K562 (cell line): Measurements from ENCODE around the gene TOR1A.

Experiments used
- BRD4 ChIP-seq: fragments of 200-600 bp; sonication (generic); IDR thresholded peaks from 2 replicates; pipeline ENCODE4 v1.6.1; 2017; ENCODE audit warnings: inconsistent platforms
- FOXM1 ChIP-seq, 2 experiments: fragments of 450-650 bp in 1 of 2; sonication (generic) in 1 of 2; formaldehyde crosslinking in 1 of 2; IDR thresholded peaks; 2 replicates each; pipeline versions ENCODE4 v1.6.1 to v1.9.0; 2017 to 2022; ENCODE audit warnings: low read depth in 2 of 2, mild to moderate bottlenecking in 2 of 2, missing genetic modification reagents in 1 of 2, moderate library complexity in 1 of 2
- IRF2 ChIP-seq: sonication (generic); formaldehyde crosslinking; IDR thresholded peaks from 2 replicates; pipeline ENCODE4 v1.8.1; 2022; ENCODE audit warnings: mild to moderate bottlenecking, missing genetic modification reagents
- MEF2D ChIP-seq: conservative IDR thresholded peaks from 2 replicates; pipeline ENCODE4 v1.6.1; 2016; ENCODE audit warnings: low read depth, missing genetic modification characterization, missing compliant biosample characterization
- NFIC ChIP-seq: fragments of 450-650 bp; IDR thresholded peaks from 2 replicates; pipeline ENCODE4 v1.6.1; 2017; ENCODE audit warnings: mild to moderate bottlenecking, inconsistent platforms
- NR4A1 ChIP-seq, 2 experiments: fragments of 250-450 bp in 1 of 2; fragments of 450-650 bp in 1 of 2; sonication (Bioruptor Pico) in 1 of 2; IDR thresholded peaks; 2 replicates each; pipeline versions ENCODE4 v1.4.0 to v1.6.1; 2016 to 2020; ENCODE audit warnings: mild to moderate bottlenecking in 2 of 2, missing compliant biosample characterization in 1 of 2, missing genetic modification characterization in 1 of 2, moderate library complexity in 1 of 2
- OTX1 ChIP-seq: fragments of 450-650 bp; formaldehyde crosslinking; IDR thresholded peaks from 2 replicates; pipeline ENCODE4 v1.4.0; 2022; ENCODE audit warnings: mild to moderate bottlenecking
- POLR2AphosphoS2 ChIP-seq: IDR thresholded peaks from 2 replicates; pipeline ENCODE4 v1.6.1; 2012; ENCODE audit warnings: low read length, improper control_type of control experiment
- ZNF121 ChIP-seq: sonication (generic); formaldehyde crosslinking; conservative IDR thresholded peaks from 2 replicates; pipeline ENCODE4 v1.8.0; 2022; ENCODE audit warnings: missing genetic modification reagents
- ZNF274 ChIP-seq: IDR thresholded peaks from 2 replicates; pipeline ENCODE4 v1.6.1; 2011; ENCODE audit warnings: low read depth, mild to moderate bottlenecking, low read length, moderate library complexity, borderline replicate concordance
- TF ChIP-seq, protein P1 (sequence below), 3 experiments: IDR thresholded peaks in 2 of 3; conservative IDR thresholded peaks in 1 of 3; 2 replicates each; pipeline ENCODE4 v1.5.1; 2011 to 2012; ENCODE audit warnings: low read length in 3 of 3, mild to moderate bottlenecking in 3 of 3, control low read depth in 2 of 3, improper control_type of control experiment in 1 of 3, inconsistent platforms in 1 of 3, low read depth in 1 of 3, mixed read lengths in 1 of 3, moderate library complexity in 1 of 3; ENCODE audit not compliant: insufficient read depth in 2 of 3

DNA sequence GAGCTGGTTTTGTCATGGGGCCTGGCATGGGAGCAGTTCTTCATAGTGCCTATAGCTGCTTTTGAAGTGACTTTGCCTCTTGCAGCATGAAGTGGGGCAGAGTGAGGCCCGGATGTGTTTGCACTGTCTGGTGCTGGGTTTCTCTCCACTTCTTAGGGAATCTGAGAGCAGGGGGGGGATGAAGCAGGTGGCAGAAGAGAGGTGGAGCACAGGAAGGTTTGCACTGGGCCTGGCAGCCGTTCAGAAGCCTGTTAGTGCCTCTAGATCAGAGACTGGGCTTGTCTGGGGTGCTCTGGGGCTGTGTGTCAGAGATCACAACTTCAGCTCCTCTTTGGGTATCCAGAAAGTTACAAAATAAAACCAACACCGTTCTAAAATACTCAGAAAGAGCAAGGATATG, 29.7 kb upstream of the TOR1A start:
- no peak for TF ChIP-seq POLR2AphosphoS2
- TF ChIP-seq ZNF121 (CRISPR knock-in tag), result no peak
- TF ChIP-seq BRD4, result no peak
- no peak for TF ChIP-seq IRF2
- no peak for TF ChIP-seq NR4A1 (CRISPR knock-in tag; IDR thresholded peaks at IDR 0.05)
- no peak for TF ChIP-seq NR4A1 (tag; IDR thresholded peaks at IDR 0.05)
- TF ChIP-seq, protein P1, sequence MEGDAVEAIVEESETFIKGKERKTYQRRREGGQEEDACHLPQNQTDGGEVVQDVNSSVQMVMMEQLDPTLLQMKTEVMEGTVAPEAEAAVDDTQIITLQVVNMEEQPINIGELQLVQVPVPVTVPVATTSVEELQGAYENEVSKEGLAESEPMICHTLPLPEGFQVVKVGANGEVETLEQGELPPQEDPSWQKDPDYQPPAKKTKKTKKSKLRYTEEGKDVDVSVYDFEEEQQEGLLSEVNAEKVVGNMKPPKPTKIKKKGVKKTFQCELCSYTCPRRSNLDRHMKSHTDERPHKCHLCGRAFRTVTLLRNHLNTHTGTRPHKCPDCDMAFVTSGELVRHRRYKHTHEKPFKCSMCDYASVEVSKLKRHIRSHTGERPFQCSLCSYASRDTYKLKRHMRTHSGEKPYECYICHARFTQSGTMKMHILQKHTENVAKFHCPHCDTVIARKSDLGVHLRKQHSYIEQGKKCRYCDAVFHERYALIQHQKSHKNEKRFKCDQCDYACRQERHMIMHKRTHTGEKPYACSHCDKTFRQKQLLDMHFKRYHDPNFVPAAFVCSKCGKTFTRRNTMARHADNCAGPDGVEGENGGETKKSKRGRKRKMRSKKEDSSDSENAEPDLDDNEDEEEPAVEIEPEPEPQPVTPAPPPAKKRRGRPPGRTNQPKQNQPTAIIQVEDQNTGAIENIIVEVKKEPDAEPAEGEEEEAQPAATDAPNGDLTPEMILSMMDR (IDR thresholded peaks at IDR 0.05 in 2 of 3, conservative IDR thresholded peaks at IDR 0.05 in 1 of 3; ENCODE audit: insufficient read depth in 2 of 3, low read depth in 1 of 3, low read length in 3 of 3), result no peak
- TF ChIP-seq FOXM1 (IDR thresholded peaks at IDR 0.05; ENCODE audit: low read depth), result no peak
- no peak for TF ChIP-seq FOXM1 (CRISPR knock-in tag; IDR thresholded peaks at IDR 0.05; ENCODE audit: low read depth)
- no peak for TF ChIP-seq OTX1 (CRISPR knock-in tag)
- no peak for TF ChIP-seq NFIC
- no peak for TF ChIP-seq MEF2D (tag)
- TF ChIP-seq ZNF274, result no peak
